ENCODE data around the gene ZNF624. TPM values are rescaled to one million over a fixed set of nuclear protein-coding genes. Genes with fewer than 3 reads are reported as not detected.

ZNF624 gene
- total RNA-seq, 2 experiments from 2014 or later = 3.7 to 4.4 TPM

DNA sequence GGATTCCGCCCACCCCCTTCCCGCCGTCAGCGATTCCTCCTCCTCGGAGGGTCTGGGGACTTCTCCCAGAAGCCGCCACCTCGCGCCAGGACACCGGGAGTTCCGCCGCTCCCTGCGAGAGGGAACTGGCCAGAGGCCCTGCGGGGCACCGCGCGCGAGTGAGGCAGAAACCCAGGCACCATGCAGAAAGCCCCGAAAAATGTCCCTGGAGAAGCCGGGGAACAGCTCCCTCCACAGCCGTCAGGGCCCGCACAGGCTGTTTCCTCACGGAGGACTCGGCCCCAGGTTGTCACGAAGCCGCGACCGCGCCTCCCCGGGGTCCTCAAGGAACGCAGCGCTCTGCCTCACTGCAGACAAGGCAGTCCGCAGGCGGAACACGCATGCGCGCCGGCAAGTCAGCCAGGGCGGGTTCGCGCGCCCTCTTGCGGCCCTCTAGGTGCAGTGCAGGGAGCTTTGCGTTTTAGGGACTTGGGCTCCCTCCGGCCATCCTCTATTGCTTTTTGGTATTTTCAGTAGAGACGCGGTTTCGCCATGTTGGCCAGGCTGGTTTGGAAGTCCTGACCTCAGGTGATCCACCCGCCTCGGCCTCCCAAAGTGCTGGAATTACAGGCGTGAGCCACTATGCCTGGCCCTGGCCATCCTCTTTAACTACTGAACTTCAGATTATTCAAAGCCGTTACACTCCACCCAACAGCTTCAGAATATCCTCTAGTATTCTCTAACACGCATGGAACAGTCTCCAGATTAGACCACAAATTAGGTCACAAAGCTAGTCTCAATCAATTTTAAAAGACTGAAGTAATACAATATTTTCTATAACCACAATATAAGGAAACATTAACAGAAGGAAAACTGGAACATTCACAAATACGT, 64.3 kb downstream of the ZNF624 start:
- H3K4me3 Mint-ChIP-seq = peak overlapping the region; percentile 64
- peaks cover 34% of the 10 kb centered on the region for H3K27me3 Mint-ChIP-seq
- intact Hi-C loops (cut with DNase I, micrococcal nuclease) = loop anchor here (1.0 to 10.0 kb wide), 6 partner anchors 20 to 302 kb away; partner anchors contain the start of genes ZNF287 (in 2 of the 2), UBB (in 1 of the 2) and ZNF624 (in 1 of the 2)
- H3K9me3 Mint-ChIP-seq (ENCODE audit: low read depth) = no peaks in the 10 kb centered on the region
- ChIA-PET POLR2A (no interaction called here), CTCF (interaction anchor here (0.5 to 2.3 kb wide), 26 partner anchors 8 to 237 kb away, joined by 3 to 12 read pairs (median 5); partner anchors contain the start of genes ZNF287 and ZNF624)
- H3K4me1 Mint-ChIP-seq = peaks cover 8% of the 10 kb centered on the region
- DNase-seq = peak; percentile 95
- no peak overlapping the region for H3K27ac Mint-ChIP-seq
- H3K36me3 Mint-ChIP-seq (ENCODE audit: low read depth) = no peaks in the 10 kb centered on the region
- peak; percentile 90 for ATAC-seq

DNA sequence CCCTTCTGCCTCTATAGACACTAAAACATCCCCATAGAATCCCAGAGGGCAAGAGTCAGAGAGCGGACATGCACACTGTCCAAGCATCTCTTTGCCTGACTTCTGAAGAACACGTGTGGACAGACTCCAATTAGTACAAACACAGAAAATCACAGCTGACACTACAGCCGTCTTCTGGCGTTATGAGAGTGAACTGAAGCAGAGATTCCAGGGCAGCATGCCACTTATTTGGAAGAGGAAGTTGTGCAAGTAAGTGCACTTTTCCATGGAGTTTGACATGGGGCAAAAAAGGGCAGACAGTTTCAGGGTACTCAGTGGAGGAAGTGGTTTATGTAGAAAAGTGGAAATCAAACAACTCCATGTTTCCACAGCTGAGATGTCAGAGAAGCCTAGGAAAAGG, 67.9 kb downstream of the ZNF624 start:
- Mint-ChIP-seq H3K27me3 (peaks cover 29% of the 10 kb centered on the region), H3K9me3 (ENCODE audit: low read depth) (no peaks in the 10 kb centered on the region), H3K36me3 (ENCODE audit: low read depth) (no peaks in the 10 kb centered on the region), H3K27ac (no peak overlapping the region), H3K4me1 (peaks cover 19% of the 10 kb centered on the region), H3K4me3 (no peak overlapping the region)
- intact Hi-C loops (cut with DNase I, micrococcal nuclease) = loop anchor here (2.0 to 10.0 kb wide), 4 partner anchors 133 to 298 kb away; partner anchors contain the start of gene UBB (in 1 of the 2)
- ChIA-PET CTCF (interaction anchor here (0.6 to 5.7 kb wide), 5 partner anchors 10 to 540 kb away, joined by 3 to 47 read pairs (median 3); partner anchors contain the start of gene ZNF287), POLR2A (no interaction called here)
- no peak for ATAC-seq
- DNase-seq = no peak

DNA sequence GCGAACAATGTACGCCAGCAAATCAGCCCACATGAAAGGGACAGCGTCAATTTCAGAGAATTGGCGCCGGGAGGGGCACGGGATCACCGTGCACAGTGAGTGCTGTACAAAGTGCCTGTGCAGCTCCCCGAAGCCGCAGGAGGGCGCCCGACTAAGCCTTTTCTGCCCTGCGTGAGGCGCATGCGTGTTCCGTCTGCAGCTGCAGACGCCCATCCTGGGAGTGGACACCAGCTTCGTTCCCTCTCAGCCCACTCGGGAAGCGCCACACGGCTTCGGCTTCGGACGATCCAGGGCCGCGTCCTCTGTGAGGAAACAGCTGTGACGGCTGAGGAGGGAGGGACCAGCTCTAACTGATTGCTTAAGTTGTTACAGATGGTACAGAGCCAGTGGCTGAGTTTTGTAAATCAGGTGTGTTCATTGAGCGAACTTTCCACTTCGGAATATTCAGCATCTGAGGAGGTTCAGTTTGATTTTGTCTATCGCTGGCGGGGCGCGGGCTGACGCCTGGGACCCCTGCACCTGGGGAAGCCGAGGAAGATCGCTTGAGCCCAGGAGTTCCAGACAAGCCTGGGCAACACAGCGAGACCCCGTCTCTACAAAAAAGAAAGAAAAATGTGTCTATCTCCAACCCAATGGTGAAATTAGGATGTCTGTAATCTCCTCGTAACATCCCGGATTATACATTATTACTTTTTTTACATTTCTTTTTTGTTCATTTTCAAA, 69.2 kb downstream of the ZNF624 start:
- H3K27me3 Mint-ChIP-seq = peaks cover 34% of the 10 kb centered on the region
- H3K4me3 Mint-ChIP-seq = peak overlapping the region; percentile 70
- H3K4me1 Mint-ChIP-seq = peaks cover 16% of the 10 kb centered on the region
- DNase-seq (peak; percentile 97), ATAC-seq (peak; percentile 99)
- no peaks in the 10 kb centered on the region for H3K9me3 Mint-ChIP-seq (ENCODE audit: low read depth)
- no peaks in the 10 kb centered on the region for H3K36me3 Mint-ChIP-seq (ENCODE audit: low read depth)
- peak overlapping the region; percentile 34 for H3K27ac Mint-ChIP-seq
- CTCF ChIA-PET = interaction anchor here (0.7 to 5.7 kb wide), 19 partner anchors 10 to 231 kb away, joined by 3 to 47 read pairs (median 4); partner anchors contain the start of genes CCDC144A, CENPV and ZNF287
- POLR2A ChIA-PET = interaction anchor here (0.5 to 0.7 kb wide), 3 partner anchors 166 to 625 kb away, joined by 3 to 6 read pairs (median 5); no protein-coding TSS in a partner anchor
- intact Hi-C loops (cut with DNase I, micrococcal nuclease) = loop anchor here (1.0 to 10.0 kb wide), 5 partner anchors 15 to 200 kb away; partner anchors contain the start of genes UBB (in 1 of the 2) and ZNF287 (in 1 of the 2)

DNA sequence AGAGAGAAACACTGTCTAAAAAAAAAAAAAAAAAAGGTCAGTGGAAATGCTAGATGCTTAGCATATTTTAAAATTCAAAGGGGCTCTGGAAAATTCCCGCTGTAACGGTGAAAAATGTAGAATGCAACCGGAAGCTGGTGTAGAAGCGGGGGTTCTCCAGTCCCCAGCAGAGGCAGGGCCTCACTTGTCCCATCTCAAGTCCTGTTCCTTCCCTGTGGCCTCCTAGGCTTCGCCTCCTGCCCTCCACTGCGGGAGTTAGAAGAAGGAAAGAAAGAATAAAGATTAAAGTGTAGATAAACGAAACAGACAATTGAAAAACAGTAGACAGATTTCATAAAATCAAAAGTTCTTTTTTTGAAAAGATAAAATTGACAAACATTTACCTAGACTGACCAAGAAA, 69.9 kb downstream of the ZNF624 start:
- intact Hi-C loops (cut with DNase I, micrococcal nuclease) = loop anchor here (1.0 to 10.0 kb wide), 5 partner anchors 14 to 199 kb away; partner anchors contain the start of genes UBB (in 1 of the 2) and ZNF287 (in 1 of the 2)
- no peak for ATAC-seq

DNA sequence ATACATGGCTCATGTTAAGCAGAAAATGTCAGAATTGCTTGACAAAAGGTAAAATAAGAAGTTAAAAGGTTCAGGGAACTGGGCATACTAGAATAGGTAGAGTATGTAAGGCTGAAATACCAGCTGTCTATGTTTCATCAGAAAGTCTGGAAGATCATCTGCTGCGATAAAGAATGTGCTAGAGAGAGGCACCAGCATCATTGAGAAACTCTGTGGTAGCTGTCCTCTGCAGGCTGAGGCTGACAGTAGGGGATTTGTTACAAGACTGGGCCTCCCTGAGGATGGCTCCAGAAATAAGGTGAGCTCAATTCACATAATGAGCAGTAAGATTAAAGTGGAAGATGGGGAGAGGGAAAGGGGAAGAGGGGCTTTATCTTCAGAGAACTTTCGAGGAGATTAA, 80.2 kb downstream of the ZNF624 start:
- Mint-ChIP-seq H3K27me3 (peaks cover 10% of the 10 kb centered on the region), H3K4me1 (peaks cover 4% of the 10 kb centered on the region), H3K9me3 (ENCODE audit: low read depth) (no peaks in the 10 kb centered on the region), H3K27ac (no peak overlapping the region), H3K4me3 (no peak overlapping the region), H3K36me3 (ENCODE audit: low read depth) (no peaks in the 10 kb centered on the region)
- ChIA-PET CTCF (interaction anchor here (0.6 to 1.6 kb wide), 2 partner anchors 10 to 420 kb away, joined by 4 to 5 read pairs; no protein-coding TSS in a partner anchor), POLR2A (no interaction called here)
- DNase-seq = no peak
- intact Hi-C loops (cut with DNase I, micrococcal nuclease) = no loop called here
- ATAC-seq = no peak

More for the DNA sequence above, 69.9 kb downstream of the ZNF624 start:
- H3K27ac Mint-ChIP-seq = peak overlapping the region; percentile 34
- DNase-seq = peak; percentile 10
- ChIA-PET POLR2A (interaction anchor here (0.5 to 0.7 kb wide), 3 partner anchors 166 to 625 kb away, joined by 3 to 6 read pairs (median 5); no protein-coding TSS in a partner anchor), CTCF (interaction anchor here (0.7 to 5.7 kb wide), 20 partner anchors 8 to 231 kb away, joined by 3 to 47 read pairs (median 4); partner anchors contain the start of genes CCDC144A, CENPV and ZNF287)
- H3K27me3 Mint-ChIP-seq = peaks cover 35% of the 10 kb centered on the region
- no peaks in the 10 kb centered on the region for H3K36me3 Mint-ChIP-seq (ENCODE audit: low read depth)
- H3K4me3 Mint-ChIP-seq = peak overlapping the region; percentile 70
- H3K9me3 Mint-ChIP-seq (ENCODE audit: low read depth) = no peaks in the 10 kb centered on the region
- peaks cover 16% of the 10 kb centered on the region for H3K4me1 Mint-ChIP-seq

Other genes starting within 250 kb of the ZNF624 start
- gene TRPV2, start 238.3 kb downstream of the ZNF624 start, total RNA-seq = 10 to 100 TPM; 24.3 to 35.6 TPM
- gene LRRC75A, start 161.7 kb downstream of the ZNF624 start, total RNA-seq = 1 to 10 TPM; 1.1 to 1.2 TPM
- 1 to 10 TPM; 9.4 TPM for gene ZNF287, start 84.6 kb downstream of the ZNF624 start, total RNA-seq
- 1 to 10 TPM; 7.0 to 7.6 TPM for gene CCDC144A, start 36.4 kb upstream of the ZNF624 start, total RNA-seq

All from activated CD4-positive, alpha-beta T cell treated with anti-CD3 and anti-CD28 coated beads for 36 hours (primary cell).